IMR-90 (cell line): ENCODE measurements around the gene ATP6V0A4. TPM values are rescaled to one million over a fixed set of nuclear protein-coding genes. Genes with fewer than 3 reads are reported as not detected.

Experiments
- ATAC-seq: fragments of 200-7000 bp; cut with Tn5 transposase; 2 replicates; pipeline ENCODE4 v1.9.1; 2020; ENCODE audit warnings: low read depth, mild to moderate bottlenecking, moderate library complexity
- BruUV-seq: library from RNA; stranded (reverse); fragments of 400-500 nt; replicated peaks from 2 replicates; lab custom pipeline; 2021; lab: Mats Ljungman, UMichigan
- CTCF ChIA-PET: fragments of 300-600 bp; formaldehyde crosslinking; extraction: SDS; loops from one replicate; lab custom pipeline; 2021; ENCODE audit warnings: antibody characterized with exemption; lab: Yijun Ruan, JAX
- POLR2A ChIA-PET: fragments of 300-600 bp; sonication (Branson Sonifier 250); formaldehyde crosslinking; loops from one replicate; lab custom pipeline; 2022; ENCODE audit warnings: antibody characterized with exemption; ENCODE audit not compliant: unreplicated experiment; lab: Charles Lee
- DNase-seq: peaks from one replicate; pipeline ENCODE4 v3.0.0; 2013
- H2AFZ ChIP-seq: replicated peaks from 2 replicates; pipeline ENCODE3; 2013; ENCODE audit warnings: low read length, mild to moderate bottlenecking; ENCODE audit not compliant: poor library complexity
- H2AK5ac ChIP-seq: 2 replicates; pipeline ENCODE4 v1.6.1; 2013; ENCODE audit warnings: low read depth, low read length, inconsistent platforms
- H2AK9ac ChIP-seq: replicated peaks from 2 replicates; pipeline ENCODE3; 2013; ENCODE audit warnings: mild to moderate bottlenecking, low read depth, low read length, moderate library complexity; ENCODE audit not compliant: poor library complexity
- H2BK120ac ChIP-seq: 2 replicates; pipeline ENCODE4 v1.6.1; 2013; ENCODE audit warnings: low read depth, low read length, inconsistent platforms
- H2BK15ac ChIP-seq: 3 replicates; pipeline ENCODE4 v1.6.1; 2013; ENCODE audit warnings: low read depth, low read length, inconsistent platforms
- H2BK20ac ChIP-seq: 2 replicates; pipeline ENCODE4 v1.6.1; 2013; ENCODE audit warnings: low read depth, mild to moderate bottlenecking, inconsistent platforms, low read length, moderate library complexity
- H2BK5ac ChIP-seq: 2 replicates; pipeline ENCODE4 v1.6.1; 2013; ENCODE audit warnings: mild to moderate bottlenecking, low read depth, low read length, inconsistent platforms; ENCODE audit not compliant: poor library complexity, severe bottlenecking
- H3K14ac ChIP-seq: replicated peaks from 2 replicates; pipeline ENCODE4 v1.6.1; 2013; ENCODE audit warnings: low read depth, low read length, inconsistent platforms
- H3K18ac ChIP-seq: 2 replicates; pipeline ENCODE4 v1.6.1; 2013; ENCODE audit warnings: low read depth, low read length, control low read depth
- H3K23ac ChIP-seq: 2 replicates; pipeline ENCODE4 v1.6.1; 2013; ENCODE audit warnings: low read depth, low read length, inconsistent platforms
- H3K27ac ChIP-seq: 2 replicates; pipeline ENCODE4 v1.5.1; 2013; ENCODE audit warnings: mild to moderate bottlenecking, control low read depth, low read length; ENCODE audit not compliant: insufficient read depth
- H3K27me3 ChIP-seq: 2 replicates; pipeline ENCODE4 v1.6.1; 2013; ENCODE audit warnings: low read length; ENCODE audit not compliant: control insufficient read depth, insufficient read depth
- H3K36me3 ChIP-seq: 2 replicates; pipeline ENCODE4 v1.6.1; 2013; ENCODE audit warnings: low read length, mixed read lengths; ENCODE audit not compliant: control insufficient read depth, insufficient read depth
- H3K4ac ChIP-seq: 2 replicates; pipeline ENCODE4 v1.6.1; 2013; ENCODE audit warnings: low read depth, low read length, inconsistent platforms
- H3K4me1 ChIP-seq: 2 replicates; pipeline ENCODE4 v1.6.1; 2013; ENCODE audit warnings: low read length, mixed read lengths; ENCODE audit not compliant: control insufficient read depth, insufficient read depth
- H3K4me2 ChIP-seq: 2 replicates; pipeline ENCODE4 v1.6.1; 2013; ENCODE audit warnings: low read depth, mild to moderate bottlenecking, control low read depth, low read length, moderate library complexity
- H3K4me3 ChIP-seq: 2 replicates; pipeline ENCODE4 v1.5.1; 2013; ENCODE audit warnings: low read depth, mild to moderate bottlenecking, control low read depth, low read length, moderate library complexity; ENCODE audit not compliant: insufficient read depth
- H3K56ac ChIP-seq: 2 replicates; pipeline ENCODE4 v1.6.1; 2013; ENCODE audit warnings: low read length, inconsistent platforms; ENCODE audit not compliant: insufficient read depth; ENCODE audit errors: extremely low read depth
- H3K79me1 ChIP-seq, 2 experiments: 2 replicates each; pipeline ENCODE4 v1.6.1; 2013; ENCODE audit warnings: low read length in 2 of 2, inconsistent platforms in 1 of 2, low read depth in 1 of 2
- H3K9ac ChIP-seq: 2 replicates; pipeline ENCODE4 v1.6.1; 2013; ENCODE audit warnings: low read depth, low read length, control low read depth
- H3K9me1 ChIP-seq: 2 replicates; pipeline ENCODE4 v1.6.1; 2013; ENCODE audit warnings: low read length, inconsistent platforms; ENCODE audit not compliant: insufficient read depth
- H3K9me3 ChIP-seq: 2 replicates; pipeline ENCODE4 v1.6.1; 2013; ENCODE audit warnings: low read length; ENCODE audit not compliant: control insufficient read depth, insufficient read depth
- H4K20me1 ChIP-seq: 2 replicates; pipeline ENCODE4 v1.6.1; 2013; ENCODE audit warnings: low read length, inconsistent platforms; ENCODE audit not compliant: insufficient read depth
- H4K5ac ChIP-seq: 2 replicates; pipeline ENCODE4 v1.6.1; 2013; ENCODE audit warnings: mild to moderate bottlenecking, low read depth, low read length, control low read depth
- H4K8ac ChIP-seq, 2 experiments: 2 replicates each; pipeline ENCODE4 v1.6.1; 2013; ENCODE audit warnings: low read depth in 2 of 2, low read length in 2 of 2, control low read depth in 1 of 2, inconsistent platforms in 1 of 2
- H4K91ac ChIP-seq: 2 replicates; pipeline ENCODE4 v1.6.1; 2013; ENCODE audit warnings: low read depth, low read length, inconsistent platforms; ENCODE audit not compliant: insufficient read depth
- BHLHE40 ChIP-seq: fragments of 150-350 bp; IDR thresholded peaks from 2 replicates; pipeline ENCODE4 v1.6.1; 2016; ENCODE audit warnings: mild to moderate bottlenecking, low read depth, low read length
- CEBPB ChIP-seq: IDR thresholded peaks from 2 replicates; pipeline ENCODE4 v1.6.1; 2012; ENCODE audit warnings: low read depth, low read length, improper control_type of control experiment
- CHD1 ChIP-seq: IDR thresholded peaks from 2 replicates; pipeline ENCODE4 v1.6.1; 2012; ENCODE audit warnings: low read depth, low read length, improper control_type of control experiment
- CTCF ChIP-seq: conservative IDR thresholded peaks from 2 replicates; pipeline ENCODE4 v1.5.1; 2012; ENCODE audit warnings: mild to moderate bottlenecking, low read depth, low read length, improper control_type of control experiment
- ELK1 ChIP-seq: fragments of 150-350 bp; IDR thresholded peaks from 2 replicates; pipeline ENCODE4 v1.6.1; 2016; ENCODE audit warnings: low read depth, mild to moderate bottlenecking, low read length, moderate library complexity, borderline replicate concordance
- FOS ChIP-seq: fragments of 150-350 bp; IDR thresholded peaks from 2 replicates; pipeline ENCODE4 v1.6.1; 2016; ENCODE audit warnings: low read depth, low read length
- MAFK ChIP-seq: IDR thresholded peaks from 2 replicates; pipeline ENCODE4 v1.6.1; 2012; ENCODE audit warnings: low read depth, low read length, improper control_type of control experiment
- MAZ ChIP-seq: IDR thresholded peaks from 2 replicates; pipeline ENCODE4 v1.6.1; 2012; ENCODE audit warnings: low read depth, mild to moderate bottlenecking, low read length, improper control_type of control experiment, moderate library complexity, borderline replicate concordance
- MXI1 ChIP-seq: IDR thresholded peaks from 2 replicates; pipeline ENCODE4 v1.6.1; 2012; ENCODE audit warnings: low read depth, mild to moderate bottlenecking, low read length, moderate library complexity, borderline replicate concordance
- NFE2L2 ChIP-seq: fragments of 150-350 bp; IDR thresholded peaks from 2 replicates; pipeline ENCODE4 v1.6.1; 2016; ENCODE audit warnings: low read depth, mild to moderate bottlenecking, low read length
- POLR2A ChIP-seq: IDR thresholded peaks from 2 replicates; pipeline ENCODE4 v1.6.1; 2012; ENCODE audit warnings: mild to moderate bottlenecking, low read depth, low read length
- RAD21 ChIP-seq: IDR thresholded peaks from 2 replicates; pipeline ENCODE4 v1.6.1; 2012; ENCODE audit warnings: low read length, improper control_type of control experiment
- RCOR1 ChIP-seq: IDR thresholded peaks from 2 replicates; pipeline ENCODE4 v1.6.1; 2012; ENCODE audit warnings: mild to moderate bottlenecking, low read length, improper control_type of control experiment; ENCODE audit not compliant: insufficient replicate concordance
- RFX5 ChIP-seq: IDR thresholded peaks from 2 replicates; pipeline ENCODE4 v1.8.0; 2012; ENCODE audit warnings: low read depth, mild to moderate bottlenecking, low read length, moderate library complexity
- SMC3 ChIP-seq: fragments of 150-350 bp; IDR thresholded peaks from 2 replicates; pipeline ENCODE4 v1.6.1; 2016; ENCODE audit warnings: low read depth, mild to moderate bottlenecking, antibody characterized with exemption, low read length, moderate library complexity
- USF2 ChIP-seq: fragments of 150-350 bp; IDR thresholded peaks from 2 replicates; pipeline ENCODE4 v1.6.1; 2017; ENCODE audit warnings: mild to moderate bottlenecking, antibody characterized with exemption, low read length, low read depth
- WGBS, 2 experiments: methylation state at CpG; one replicate each; pipeline versions ENCODE4 v1.1.5 to v1.1.7; 2013; ENCODE audit warnings: missing lambda C conversion rate in 2 of 2; ENCODE audit not compliant: insufficient read length in 1 of 2; ENCODE audit errors: extremely low coverage in 2 of 2; 5-methylcytosine and 5-hydroxymethylcytosine counted together
- dilution Hi-C: fragments of 300-500 bp; cut with HindIII; formaldehyde crosslinking; loops from one replicate; pipeline ENCODE4 v1.14.3; 2018; ENCODE audit warnings: low sequenced_read_pairs; ENCODE audit not compliant: unreplicated experiment
- in situ Hi-C: fragments of 300-500 bp; cut with MboI; formaldehyde crosslinking; loops from 3 replicates; pipeline ENCODE4 v1.14.3; 2019; ENCODE audit warnings: low sequenced_read_pairs, inconsistent platforms, mixed read lengths
- intact Hi-C: fragments of 100-400 bp; cut with micrococcal nuclease; formaldehyde crosslinking; loops from 2 replicates; pipeline ENCODE4 v1.10.0; 2022
- polyA plus RNA-seq, 3 experiments: library from polyadenylated mRNA; depleted of rRNA; stranded (reverse); fragments of >200 nt; gene quantifications; 2 replicates each; pipeline ENCODE4 v1.2.3, GENCODE V29; 2012; ENCODE audit warnings: low replicate concordance in 1 of 3
- total RNA-seq: library from RNA; depleted of rRNA; stranded (reverse); fragments of >200 nt; gene quantifications from 2 replicates; pipeline ENCODE4 v1.2.3, GENCODE V29; 2012

The ATP6V0A4 gene
- total and polyA plus RNA-seq, 2 of the 4 experiments (the other 2 are of a cell fraction), result 0.05 to 0.18 TPM

GRCh38 chr7:138825049-138825721 lies 27.2 kb upstream of the ATP6V0A4 start:
- H3K9me1 ChIP-seq, result no peaks in the 10 kb centered on the region
- ChIA-PET POLR2A (no interaction called here), CTCF (no interaction called here)
- no peaks in the 10 kb centered on the region for H3K36me3 ChIP-seq
- 73% methylated on average over 2 of the region's 11 CpGs; no CpG with 5 or more reads in 1 of the 2 experiments for WGBS, 2 experiments
- in situ Hi-C loops (no loop called here), dilution Hi-C loops (no loop called here), intact Hi-C loops (loop anchor here (2.0 kb wide), 1 partner anchor 20 kb away; no protein-coding TSS in a partner anchor)
- no peak overlapping the region for H4K8ac ChIP-seq
- no peak overlapping the region for H4K5ac ChIP-seq
- H3K56ac ChIP-seq, result no peak overlapping the region
- no peak overlapping the region for H2BK20ac ChIP-seq
- no peak overlapping the region for H4K91ac ChIP-seq
- no peak overlapping the region for H2BK15ac ChIP-seq
- no peak overlapping the region for H3K18ac ChIP-seq
- H2AK5ac ChIP-seq, result no peak overlapping the region
- DNase-seq, result no peak
- no peak overlapping the region for H2AK9ac ChIP-seq
- no peak overlapping the region for H2AFZ ChIP-seq
- H3K4me2 ChIP-seq, result no peak overlapping the region
- H3K27ac ChIP-seq, result no peak overlapping the region
- no peaks in the 10 kb centered on the region for H3K79me1 ChIP-seq
- BruUV-seq, result no TSS peak
- no peak overlapping the region for H3K9ac ChIP-seq
- H3K27me3 ChIP-seq, result no peaks in the 10 kb centered on the region
- no peak overlapping the region for H3K4ac ChIP-seq
- H2BK5ac ChIP-seq, result no peak overlapping the region
- TF ChIP-seq RFX5, result no peak
- TF ChIP-seq RAD21, result no peak
- no peak for TF ChIP-seq BHLHE40
- no peak for TF ChIP-seq MXI1
- no peak for TF ChIP-seq SMC3
- TF ChIP-seq NFE2L2, result no peak
- no peak for TF ChIP-seq CEBPB
- no peak for TF ChIP-seq FOS
- TF ChIP-seq RCOR1, result no peak
- TF ChIP-seq CHD1, result no peak
- no peak for TF ChIP-seq MAFK
- no peak for TF ChIP-seq MAZ
- no peak for TF ChIP-seq USF2
- no peak for TF ChIP-seq CTCF
- TF ChIP-seq ELK1, result no peak
- no peak for TF ChIP-seq POLR2A
- H2BK120ac ChIP-seq, result no peak overlapping the region
- H3K4me1 ChIP-seq, result no peaks in the 10 kb centered on the region
- H3K14ac ChIP-seq, result no peak overlapping the region
- no peak overlapping the region for H3K4me3 ChIP-seq
- ATAC-seq, result no peak
- H3K23ac ChIP-seq, result no peak overlapping the region
- no peaks in the 10 kb centered on the region for H4K20me1 ChIP-seq
- no peaks in the 10 kb centered on the region for H3K9me3 ChIP-seq
